SK-N-MC (cell line): Measurements from ENCODE around the gene UBTFL1.

Source experiments
- EZH2 ChIP-seq: fragments of 200-600 bp; sonication (generic); IDR thresholded peaks from one replicate; pipeline ENCODE4 v1.6.1; 2017; ENCODE audit warnings: antibody characterized with exemption
- POLR2AphosphoS5 ChIP-seq: IDR thresholded peaks from 2 replicates; pipeline ENCODE4 v1.6.1; 2012; ENCODE audit warnings: mild to moderate bottlenecking, low read depth, low read length, borderline replicate concordance

DNA sequence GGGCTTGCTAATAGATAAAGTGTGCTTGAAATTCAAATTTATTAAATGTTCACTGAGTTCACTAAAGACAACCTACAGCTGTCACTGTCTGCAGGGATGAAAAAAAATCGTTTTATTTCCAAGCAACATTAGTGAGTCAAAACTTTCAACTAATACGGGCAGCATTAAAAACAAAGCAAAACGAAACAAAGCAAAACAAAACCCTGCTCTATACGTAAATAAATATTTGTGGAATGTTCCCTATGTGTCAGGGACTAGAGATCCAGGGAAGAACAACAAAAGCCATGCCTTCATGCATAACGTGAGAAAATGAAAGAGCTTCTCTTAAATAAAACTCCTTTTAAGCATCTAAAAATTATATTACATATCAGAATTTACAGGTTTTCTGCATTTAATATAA, 49.3 kb downstream of the UBTFL1 start:
- TF ChIP-seq POLR2AphosphoS5, result no peak
- no peak for TF ChIP-seq EZH2
